ENCODE measurements around the gene TBC1D30.
"Not testable (repeated sequence)": the region's sequence is repeated elsewhere in the genome, so short reads cannot be mapped to it uniquely, and the experiment has no call there.

Gene TBC1D30

GRCh38 chr12:64828713-64829112 is 4.3 kb downstream of the TBC1D30 start:
- H3K4me3 ChIP-seq (ENCODE audit: low read depth in 1 of 2, low read length in 2 of 2): no peak overlapping the region
- peaks cover 0 to 9% of the 10 kb centered on the region in 2 donors for H3K9me3 ChIP-seq (ENCODE audit: control insufficient read depth in 1 of 2, low read length in 2 of 2)
- no peak overlapping the region for H3K27ac ChIP-seq (ENCODE audit: low read length)
- H3K27me3 ChIP-seq (ENCODE audit: low read depth, low read length): peaks cover 29% of the 10 kb centered on the region
- peaks cover 4 to 30% of the 10 kb centered on the region in 2 donors for H3K4me1 ChIP-seq (ENCODE audit: control insufficient read depth in 1 of 2, insufficient read depth in 2 of 2, low read length in 2 of 2)
- no peaks in the 10 kb centered on the region for H3K36me3 ChIP-seq (ENCODE audit: control insufficient read depth in 1 of 2, insufficient read depth in 2 of 2, low read length in 2 of 2)

GRCh38 chr12:64833928-64834327 is 9.5 kb downstream of the TBC1D30 start:
- no peaks in the 10 kb centered on the region for H3K27me3 ChIP-seq (ENCODE audit: low read depth, low read length)

GRCh38 chr12:64835901-64836300 is 11.5 kb downstream of the TBC1D30 start:
- no peaks in the 10 kb centered on the region for H3K36me3 ChIP-seq (ENCODE audit: control insufficient read depth in 1 of 2, insufficient read depth in 2 of 2, low read length in 2 of 2)
- peaks cover 0 to 9% of the 10 kb centered on the region in 2 donors for H3K9me3 ChIP-seq (ENCODE audit: control insufficient read depth in 1 of 2, low read length in 2 of 2)
- no peaks in the 10 kb centered on the region for H3K27me3 ChIP-seq (ENCODE audit: low read depth, low read length)
- no peak overlapping the region for H3K27ac ChIP-seq (ENCODE audit: low read length)
- H3K4me3 ChIP-seq (ENCODE audit: low read depth in 1 of 2, low read length in 2 of 2): no peak overlapping the region
- no peaks in the 10 kb centered on the region for H3K4me1 ChIP-seq (ENCODE audit: control insufficient read depth in 1 of 2, insufficient read depth in 2 of 2, low read length in 2 of 2)

More at GRCh38 chr12:64833928-64834327, 9.5 kb downstream of the TBC1D30 start:
- H3K4me1 ChIP-seq (ENCODE audit: control insufficient read depth in 1 of 2, insufficient read depth in 2 of 2, low read length in 2 of 2): no peaks in the 10 kb centered on the region
- peaks cover 0 to 9% of the 10 kb centered on the region in 2 donors for H3K9me3 ChIP-seq (ENCODE audit: control insufficient read depth in 1 of 2, low read length in 2 of 2)
- no peaks in the 10 kb centered on the region for H3K36me3 ChIP-seq (ENCODE audit: control insufficient read depth in 1 of 2, insufficient read depth in 2 of 2, low read length in 2 of 2)
- no peak overlapping the region for H3K4me3 ChIP-seq (ENCODE audit: low read depth in 1 of 2, low read length in 2 of 2)
- no peak overlapping the region for H3K27ac ChIP-seq (ENCODE audit: low read length)

DNA sequence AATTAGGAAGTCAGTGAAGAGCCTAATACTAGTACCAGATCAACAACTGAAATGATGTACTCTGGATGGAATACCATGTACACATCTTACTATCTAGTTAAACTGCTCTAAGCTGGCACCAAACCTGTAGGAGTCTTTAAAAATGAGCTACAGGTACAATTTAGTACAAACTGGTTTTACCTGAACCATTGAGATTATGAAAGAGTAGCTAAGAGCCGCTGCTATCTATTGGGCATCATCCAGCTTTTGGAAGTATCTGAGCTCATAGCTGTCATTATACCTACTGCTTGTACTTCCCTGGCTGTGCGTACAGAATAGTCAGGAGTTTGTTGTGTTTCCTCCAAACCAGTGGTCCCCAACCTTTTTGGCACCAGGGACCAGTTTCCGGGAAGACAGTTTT is 12.4 kb downstream of the TBC1D30 start:
- peaks cover 0 to 9% of the 10 kb centered on the region in 2 donors for H3K9me3 ChIP-seq (ENCODE audit: control insufficient read depth in 1 of 2, low read length in 2 of 2)
- H3K4me1 ChIP-seq (ENCODE audit: control insufficient read depth in 1 of 2, insufficient read depth in 2 of 2, low read length in 2 of 2): no peaks in the 10 kb centered on the region
- H3K36me3 ChIP-seq (ENCODE audit: control insufficient read depth in 1 of 2, insufficient read depth in 2 of 2, low read length in 2 of 2): no peaks in the 10 kb centered on the region
- H3K4me3 ChIP-seq (ENCODE audit: low read depth in 1 of 2, low read length in 2 of 2): no peak overlapping the region
- H3K27me3 ChIP-seq (ENCODE audit: low read depth, low read length): no peaks in the 10 kb centered on the region
- no peak overlapping the region for H3K27ac ChIP-seq (ENCODE audit: low read length)

- Histone ChIP-seq H3K27ac (ENCODE audit: low read length) (no peak overlapping the region), H3K4me1 (ENCODE audit: control insufficient read depth in 1 of 2, insufficient read depth in 2 of 2, low read length in 2 of 2) (no peaks in the 10 kb centered on the region), H3K4me3 (ENCODE audit: low read depth in 1 of 2, low read length in 2 of 2) (no peak overlapping the region), H3K9me3 (ENCODE audit: control insufficient read depth in 1 of 2, low read length in 2 of 2) (peaks cover 0 to 9% of the 10 kb centered on the region in 2 donors), H3K36me3 (ENCODE audit: control insufficient read depth in 1 of 2, insufficient read depth in 2 of 2, low read length in 2 of 2) (no peaks in the 10 kb centered on the region), H3K27me3 (ENCODE audit: low read depth, low read length) (no peaks in the 10 kb centered on the region)
Measured at GRCh38 chr12:64837427-64837826, 13.0 kb downstream of the TBC1D30 start.

GRCh38 chr12:64840119-64840518 is 15.7 kb downstream of the TBC1D30 start:
- Histone ChIP-seq H3K9me3 (ENCODE audit: control insufficient read depth in 1 of 2, low read length in 2 of 2) (no peaks in the 10 kb centered on the region), H3K27me3 (ENCODE audit: low read depth, low read length) (no peaks in the 10 kb centered on the region), H3K4me1 (ENCODE audit: control insufficient read depth in 1 of 2, insufficient read depth in 2 of 2, low read length in 2 of 2) (no peaks in the 10 kb centered on the region), H3K36me3 (ENCODE audit: control insufficient read depth in 1 of 2, insufficient read depth in 2 of 2, low read length in 2 of 2) (no peaks in the 10 kb centered on the region), H3K27ac (ENCODE audit: low read length) (no peak overlapping the region), H3K4me3 (ENCODE audit: low read depth in 1 of 2, low read length in 2 of 2) (no peak overlapping the region)

DNA sequence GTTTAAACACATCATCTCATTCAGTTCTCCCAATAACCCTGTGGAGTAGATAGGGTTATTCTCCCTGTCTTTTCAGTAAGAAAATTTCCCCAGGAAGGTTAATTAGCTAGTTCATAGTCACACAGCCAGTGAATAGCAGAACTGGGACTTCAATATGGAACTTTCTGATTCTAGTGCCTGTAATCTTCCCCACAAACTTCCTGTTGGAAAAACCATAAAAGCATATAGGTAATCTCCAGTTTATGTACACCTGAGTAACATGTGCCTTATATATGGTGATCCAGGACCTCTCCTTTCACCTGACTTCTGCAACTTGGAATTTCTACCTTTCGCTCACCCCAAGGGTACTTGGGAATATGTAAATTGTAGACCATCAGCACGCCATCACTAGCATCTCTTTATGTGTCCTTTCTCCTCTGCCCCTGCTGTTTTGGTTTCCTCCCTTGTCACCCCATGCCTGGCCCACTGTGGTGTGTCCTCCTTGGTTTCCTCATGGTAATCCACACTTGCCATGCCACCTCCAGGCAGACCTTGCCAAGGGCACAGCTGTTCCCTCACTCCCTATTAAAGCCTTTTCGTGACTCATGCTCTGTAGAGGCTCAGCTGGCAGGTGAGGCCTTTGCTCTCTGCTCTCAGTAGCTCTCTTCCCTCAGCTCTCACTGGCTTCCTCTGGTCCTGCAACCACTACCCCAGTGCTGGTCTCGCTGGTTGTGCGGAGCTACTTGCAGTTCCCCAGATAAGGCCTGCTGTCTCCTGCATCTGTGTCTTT is 16.7 kb downstream of the TBC1D30 start:
- Histone ChIP-seq H3K27ac (ENCODE audit: low read length) (no peak overlapping the region), H3K9me3 (ENCODE audit: control insufficient read depth in 1 of 2, low read length in 2 of 2) (no peaks in the 10 kb centered on the region), H3K4me1 (ENCODE audit: control insufficient read depth in 1 of 2, insufficient read depth in 2 of 2, low read length in 2 of 2) (no peaks in the 10 kb centered on the region), H3K4me3 (ENCODE audit: low read depth in 1 of 2, low read length in 2 of 2) (no peak overlapping the region), H3K27me3 (ENCODE audit: low read depth, low read length) (no peaks in the 10 kb centered on the region), H3K36me3 (ENCODE audit: control insufficient read depth in 1 of 2, insufficient read depth in 2 of 2, low read length in 2 of 2) (no peaks in the 10 kb centered on the region)

GRCh38 chr12:64848409-64848808 is 24.0 kb downstream of the TBC1D30 start:
- H3K4me1 ChIP-seq (ENCODE audit: control insufficient read depth in 1 of 2, insufficient read depth in 2 of 2, low read length in 2 of 2); H3K27me3 ChIP-seq (ENCODE audit: low read depth, low read length); H3K9me3 ChIP-seq (ENCODE audit: control insufficient read depth in 1 of 2, low read length in 2 of 2); H3K36me3 ChIP-seq (ENCODE audit: control insufficient read depth in 1 of 2, insufficient read depth in 2 of 2, low read length in 2 of 2); H3K4me3 ChIP-seq (ENCODE audit: low read depth in 1 of 2, low read length in 2 of 2); H3K27ac ChIP-seq (ENCODE audit: low read length): not testable (repeated sequence)

- no peak overlapping the region for H3K4me3 ChIP-seq (ENCODE audit: low read depth in 1 of 2, low read length in 2 of 2)
- H3K27ac ChIP-seq (ENCODE audit: low read length): no peak overlapping the region
- H3K27me3 ChIP-seq (ENCODE audit: low read depth, low read length): no peaks in the 10 kb centered on the region
- H3K4me1 ChIP-seq (ENCODE audit: control insufficient read depth in 1 of 2, insufficient read depth in 2 of 2, low read length in 2 of 2): no peaks in the 10 kb centered on the region
- no peaks in the 10 kb centered on the region for H3K9me3 ChIP-seq (ENCODE audit: control insufficient read depth in 1 of 2, low read length in 2 of 2)
- H3K36me3 ChIP-seq (ENCODE audit: control insufficient read depth in 1 of 2, insufficient read depth in 2 of 2, low read length in 2 of 2): no peaks in the 10 kb centered on the region
Measured at GRCh38 chr12:64858882-64859605, 34.6 kb downstream of the TBC1D30 start.

DNA sequence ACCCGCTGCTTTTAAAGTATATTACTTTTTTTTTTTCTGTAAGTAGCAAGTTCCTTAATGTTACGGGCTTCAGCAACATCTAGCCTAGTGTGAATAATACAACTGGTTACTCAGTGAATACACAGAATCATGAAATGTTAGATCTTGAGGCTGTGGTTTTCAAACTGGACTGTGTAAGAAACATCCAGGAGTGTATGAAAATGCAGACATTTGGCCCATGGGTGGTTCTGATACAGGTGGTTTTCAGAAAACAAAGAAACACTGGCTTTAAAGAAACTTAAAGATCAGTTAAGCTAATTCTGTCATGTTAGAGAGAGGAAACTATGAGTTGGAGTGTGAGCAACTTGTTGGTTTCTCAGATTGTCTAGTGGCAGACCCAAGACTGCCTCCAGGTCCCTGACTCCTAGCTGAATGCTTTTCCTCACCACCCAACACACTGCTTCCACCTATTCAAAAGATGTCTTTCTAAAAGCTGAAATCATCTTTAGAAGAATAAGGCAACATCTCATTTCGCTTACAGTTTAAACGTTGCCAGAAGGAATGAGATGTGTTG is 36.1 kb downstream of the TBC1D30 start:
- Histone ChIP-seq H3K27me3 (ENCODE audit: low read depth, low read length) (no peaks in the 10 kb centered on the region), H3K9me3 (ENCODE audit: control insufficient read depth in 1 of 2, low read length in 2 of 2) (no peaks in the 10 kb centered on the region), H3K36me3 (ENCODE audit: control insufficient read depth in 1 of 2, insufficient read depth in 2 of 2, low read length in 2 of 2) (no peaks in the 10 kb centered on the region), H3K4me1 (ENCODE audit: control insufficient read depth in 1 of 2, insufficient read depth in 2 of 2, low read length in 2 of 2) (no peaks in the 10 kb centered on the region), H3K4me3 (ENCODE audit: low read depth in 1 of 2, low read length in 2 of 2) (no peak overlapping the region), H3K27ac (ENCODE audit: low read length) (no peak overlapping the region)

DNA sequence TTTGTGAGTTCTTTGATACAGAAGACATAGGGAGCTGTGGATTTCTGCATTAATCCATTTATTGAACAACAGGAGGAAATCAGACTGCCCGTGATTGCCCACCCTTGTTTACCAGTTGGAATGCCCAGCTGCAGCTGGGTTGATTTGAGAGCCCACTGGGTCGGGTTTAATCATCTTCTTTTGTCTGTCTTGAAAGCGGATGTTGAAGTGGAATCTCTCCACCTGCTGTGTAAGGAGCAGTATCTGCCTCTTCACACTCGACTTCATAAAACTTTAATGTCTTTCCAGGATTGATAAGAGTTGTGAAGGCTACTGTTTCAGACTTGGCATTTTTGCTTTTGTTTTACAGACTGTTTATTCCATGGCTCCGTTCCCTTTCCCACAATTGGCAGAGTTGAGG is 39.9 kb downstream of the TBC1D30 start:
- Histone ChIP-seq H3K4me1 (ENCODE audit: control insufficient read depth in 1 of 2, insufficient read depth in 2 of 2, low read length in 2 of 2) (no peaks in the 10 kb centered on the region), H3K4me3 (ENCODE audit: low read depth in 1 of 2, low read length in 2 of 2) (no peak overlapping the region), H3K27ac (ENCODE audit: low read length) (no peak overlapping the region)

More for the DNA sequence above, 39.9 kb downstream of the TBC1D30 start:
- Histone ChIP-seq H3K27me3 (ENCODE audit: low read depth, low read length) (no peaks in the 10 kb centered on the region), H3K36me3 (ENCODE audit: control insufficient read depth in 1 of 2, insufficient read depth in 2 of 2, low read length in 2 of 2) (no peaks in the 10 kb centered on the region), H3K9me3 (ENCODE audit: control insufficient read depth in 1 of 2, low read length in 2 of 2) (no peaks in the 10 kb centered on the region)
